IMR-90 (cell line): ENCODE results near the gene SEPSECS. TPM values are rescaled to one million over a fixed set of nuclear protein-coding genes. Genes with fewer than 3 reads are reported as not detected.

Experiments used
- ATAC-seq: fragments of 200-7000 bp; cut with Tn5 transposase; 2 replicates; pipeline ENCODE4 v1.9.1; 2020; ENCODE audit warnings: low read depth, mild to moderate bottlenecking, moderate library complexity
- BruUV-seq: library from RNA; stranded (reverse); fragments of 400-500 nt; replicated peaks from 2 replicates; lab custom pipeline; 2021; lab: Mats Ljungman, UMichigan
- CTCF ChIA-PET: fragments of 300-600 bp; formaldehyde crosslinking; extraction: SDS; loops from one replicate; lab custom pipeline; 2021; ENCODE audit warnings: antibody characterized with exemption; lab: Yijun Ruan, JAX
- POLR2A ChIA-PET: fragments of 300-600 bp; sonication (Branson Sonifier 250); formaldehyde crosslinking; loops from one replicate; lab custom pipeline; 2022; ENCODE audit warnings: antibody characterized with exemption; ENCODE audit not compliant: unreplicated experiment; lab: Charles Lee
- DNase-seq: peaks from one replicate; pipeline ENCODE4 v3.0.0; 2013
- H2AFZ ChIP-seq: replicated peaks from 2 replicates; pipeline ENCODE3; 2013; ENCODE audit warnings: low read length, mild to moderate bottlenecking; ENCODE audit not compliant: poor library complexity
- H2AK5ac ChIP-seq: 2 replicates; pipeline ENCODE4 v1.6.1; 2013; ENCODE audit warnings: low read depth, low read length, inconsistent platforms
- H2AK9ac ChIP-seq: replicated peaks from 2 replicates; pipeline ENCODE3; 2013; ENCODE audit warnings: mild to moderate bottlenecking, low read depth, low read length, moderate library complexity; ENCODE audit not compliant: poor library complexity
- H2BK120ac ChIP-seq: 2 replicates; pipeline ENCODE4 v1.6.1; 2013; ENCODE audit warnings: low read depth, low read length, inconsistent platforms
- H2BK15ac ChIP-seq: 3 replicates; pipeline ENCODE4 v1.6.1; 2013; ENCODE audit warnings: low read depth, low read length, inconsistent platforms
- H2BK20ac ChIP-seq: 2 replicates; pipeline ENCODE4 v1.6.1; 2013; ENCODE audit warnings: low read depth, mild to moderate bottlenecking, inconsistent platforms, low read length, moderate library complexity
- H2BK5ac ChIP-seq: 2 replicates; pipeline ENCODE4 v1.6.1; 2013; ENCODE audit warnings: mild to moderate bottlenecking, low read depth, low read length, inconsistent platforms; ENCODE audit not compliant: poor library complexity, severe bottlenecking
- H3K14ac ChIP-seq: replicated peaks from 2 replicates; pipeline ENCODE4 v1.6.1; 2013; ENCODE audit warnings: low read depth, low read length, inconsistent platforms
- H3K18ac ChIP-seq: 2 replicates; pipeline ENCODE4 v1.6.1; 2013; ENCODE audit warnings: low read depth, low read length, control low read depth
- H3K23ac ChIP-seq: 2 replicates; pipeline ENCODE4 v1.6.1; 2013; ENCODE audit warnings: low read depth, low read length, inconsistent platforms
- H3K27ac ChIP-seq: 2 replicates; pipeline ENCODE4 v1.5.1; 2013; ENCODE audit warnings: mild to moderate bottlenecking, control low read depth, low read length; ENCODE audit not compliant: insufficient read depth
- H3K27me3 ChIP-seq: 2 replicates; pipeline ENCODE4 v1.6.1; 2013; ENCODE audit warnings: low read length; ENCODE audit not compliant: control insufficient read depth, insufficient read depth
- H3K36me3 ChIP-seq: 2 replicates; pipeline ENCODE4 v1.6.1; 2013; ENCODE audit warnings: low read length, mixed read lengths; ENCODE audit not compliant: control insufficient read depth, insufficient read depth
- H3K4ac ChIP-seq: 2 replicates; pipeline ENCODE4 v1.6.1; 2013; ENCODE audit warnings: low read depth, low read length, inconsistent platforms
- H3K4me1 ChIP-seq: 2 replicates; pipeline ENCODE4 v1.6.1; 2013; ENCODE audit warnings: low read length, mixed read lengths; ENCODE audit not compliant: control insufficient read depth, insufficient read depth
- H3K4me2 ChIP-seq: 2 replicates; pipeline ENCODE4 v1.6.1; 2013; ENCODE audit warnings: low read depth, mild to moderate bottlenecking, control low read depth, low read length, moderate library complexity
- H3K4me3 ChIP-seq: 2 replicates; pipeline ENCODE4 v1.5.1; 2013; ENCODE audit warnings: low read depth, mild to moderate bottlenecking, control low read depth, low read length, moderate library complexity; ENCODE audit not compliant: insufficient read depth
- H3K56ac ChIP-seq: 2 replicates; pipeline ENCODE4 v1.6.1; 2013; ENCODE audit warnings: low read length, inconsistent platforms; ENCODE audit not compliant: insufficient read depth; ENCODE audit errors: extremely low read depth
- H3K79me1 ChIP-seq, 2 experiments: 2 replicates each; pipeline ENCODE4 v1.6.1; 2013; ENCODE audit warnings: low read length in 2 of 2, inconsistent platforms in 1 of 2, low read depth in 1 of 2
- H3K9ac ChIP-seq: 2 replicates; pipeline ENCODE4 v1.6.1; 2013; ENCODE audit warnings: low read depth, low read length, control low read depth
- H3K9me1 ChIP-seq: 2 replicates; pipeline ENCODE4 v1.6.1; 2013; ENCODE audit warnings: low read length, inconsistent platforms; ENCODE audit not compliant: insufficient read depth
- H3K9me3 ChIP-seq: 2 replicates; pipeline ENCODE4 v1.6.1; 2013; ENCODE audit warnings: low read length; ENCODE audit not compliant: control insufficient read depth, insufficient read depth
- H4K20me1 ChIP-seq: 2 replicates; pipeline ENCODE4 v1.6.1; 2013; ENCODE audit warnings: low read length, inconsistent platforms; ENCODE audit not compliant: insufficient read depth
- H4K5ac ChIP-seq: 2 replicates; pipeline ENCODE4 v1.6.1; 2013; ENCODE audit warnings: mild to moderate bottlenecking, low read depth, low read length, control low read depth
- H4K8ac ChIP-seq, 2 experiments: 2 replicates each; pipeline ENCODE4 v1.6.1; 2013; ENCODE audit warnings: low read depth in 2 of 2, low read length in 2 of 2, control low read depth in 1 of 2, inconsistent platforms in 1 of 2
- H4K91ac ChIP-seq: 2 replicates; pipeline ENCODE4 v1.6.1; 2013; ENCODE audit warnings: low read depth, low read length, inconsistent platforms; ENCODE audit not compliant: insufficient read depth
- BHLHE40 ChIP-seq: fragments of 150-350 bp; IDR thresholded peaks from 2 replicates; pipeline ENCODE4 v1.6.1; 2016; ENCODE audit warnings: mild to moderate bottlenecking, low read depth, low read length
- CTCF ChIP-seq: conservative IDR thresholded peaks from 2 replicates; pipeline ENCODE4 v1.5.1; 2012; ENCODE audit warnings: mild to moderate bottlenecking, low read depth, low read length, improper control_type of control experiment
- ELK1 ChIP-seq: fragments of 150-350 bp; IDR thresholded peaks from 2 replicates; pipeline ENCODE4 v1.6.1; 2016; ENCODE audit warnings: low read depth, mild to moderate bottlenecking, low read length, moderate library complexity, borderline replicate concordance
- FOS ChIP-seq: fragments of 150-350 bp; IDR thresholded peaks from 2 replicates; pipeline ENCODE4 v1.6.1; 2016; ENCODE audit warnings: low read depth, low read length
- MAFK ChIP-seq: IDR thresholded peaks from 2 replicates; pipeline ENCODE4 v1.6.1; 2012; ENCODE audit warnings: low read depth, low read length, improper control_type of control experiment
- MAZ ChIP-seq: IDR thresholded peaks from 2 replicates; pipeline ENCODE4 v1.6.1; 2012; ENCODE audit warnings: low read depth, mild to moderate bottlenecking, low read length, improper control_type of control experiment, moderate library complexity, borderline replicate concordance
- MXI1 ChIP-seq: IDR thresholded peaks from 2 replicates; pipeline ENCODE4 v1.6.1; 2012; ENCODE audit warnings: low read depth, mild to moderate bottlenecking, low read length, moderate library complexity, borderline replicate concordance
- POLR2A ChIP-seq: IDR thresholded peaks from 2 replicates; pipeline ENCODE4 v1.6.1; 2012; ENCODE audit warnings: mild to moderate bottlenecking, low read depth, low read length
- SMC3 ChIP-seq: fragments of 150-350 bp; IDR thresholded peaks from 2 replicates; pipeline ENCODE4 v1.6.1; 2016; ENCODE audit warnings: low read depth, mild to moderate bottlenecking, antibody characterized with exemption, low read length, moderate library complexity
- USF2 ChIP-seq: fragments of 150-350 bp; IDR thresholded peaks from 2 replicates; pipeline ENCODE4 v1.6.1; 2017; ENCODE audit warnings: mild to moderate bottlenecking, antibody characterized with exemption, low read length, low read depth
- whole genome bisulfite sequencing, 2 experiments: methylation state at CpG; one replicate each; pipeline versions ENCODE4 v1.1.5 to v1.1.7; 2013; ENCODE audit warnings: missing lambda C conversion rate in 2 of 2; ENCODE audit not compliant: insufficient read length in 1 of 2; ENCODE audit errors: extremely low coverage in 2 of 2; 5-methylcytosine and 5-hydroxymethylcytosine counted together
- dilution Hi-C: fragments of 300-500 bp; cut with HindIII; formaldehyde crosslinking; loops from one replicate; pipeline ENCODE4 v1.14.3; 2018; ENCODE audit warnings: low sequenced_read_pairs; ENCODE audit not compliant: unreplicated experiment
- in situ Hi-C: fragments of 300-500 bp; cut with MboI; formaldehyde crosslinking; loops from 3 replicates; pipeline ENCODE4 v1.14.3; 2019; ENCODE audit warnings: low sequenced_read_pairs, inconsistent platforms, mixed read lengths
- intact Hi-C: fragments of 100-400 bp; cut with micrococcal nuclease; formaldehyde crosslinking; loops from 2 replicates; pipeline ENCODE4 v1.10.0; 2022
- polyA plus RNA-seq, 3 experiments: library from polyadenylated mRNA; depleted of rRNA; stranded (reverse); fragments of >200 nt; gene quantifications; 2 replicates each; pipeline ENCODE4 v1.2.3, GENCODE V29; 2012; ENCODE audit warnings: low replicate concordance in 1 of 3
- total RNA-seq: library from RNA; depleted of rRNA; stranded (reverse); fragments of >200 nt; gene quantifications from 2 replicates; pipeline ENCODE4 v1.2.3, GENCODE V29; 2012

SEPSECS gene
- total and polyA plus RNA-seq, 2 of the 4 experiments (the other 2 are of a cell fraction) = 1.7 to 5.0 TPM

- TF ChIP-seq POLR2A (no peak), ELK1 (no peak), CTCF (no peak), MAZ (no peak), BHLHE40 (no peak), FOS (no peak), MXI1 (no peak), SMC3 (no peak), MAFK (no peak), USF2 (no peak)
- Histone ChIP-seq H3K27me3 (no peaks in the 10 kb centered on the region), H3K4ac (no peak overlapping the region), H3K9me1 (no peaks in the 10 kb centered on the region), H3K4me2 (no peak overlapping the region), H3K9ac (no peak overlapping the region), H3K4me1 (no peaks in the 10 kb centered on the region), H3K36me3 (no peaks in the 10 kb centered on the region), H3K9me3 (no peaks in the 10 kb centered on the region), H4K20me1 (no peaks in the 10 kb centered on the region), H4K91ac (no peak overlapping the region), H3K23ac (no peak overlapping the region), H2BK120ac (no peak overlapping the region), H2AK5ac (no peak overlapping the region), H2BK5ac (no peak overlapping the region), H2AK9ac (no peak overlapping the region), H3K56ac (no peak overlapping the region), H4K8ac (no peak overlapping the region), H3K18ac (no peak overlapping the region), H3K27ac (no peak overlapping the region), H2BK20ac (no peak overlapping the region), H3K79me1 (no peaks in the 10 kb centered on the region), H2AFZ (no peak overlapping the region), H3K14ac (no peak overlapping the region), H3K4me3 (no peak overlapping the region), H4K5ac (no peak overlapping the region), H2BK15ac (no peak overlapping the region)
- no TSS peak for BruUV-seq
- CTCF ChIA-PET = no interaction called here
- dilution Hi-C loops (no loop called here), in situ Hi-C loops (no loop called here), intact Hi-C loops (no loop called here)
- POLR2A ChIA-PET = no interaction called here
- 83% methylated on average over 1 of the region's 3 CpGs; no CpG with 5 or more reads in 1 of the 2 experiments for WGBS, 2 experiments
- no peak for DNase-seq
- ATAC-seq = no peak
Measured at GRCh38 chr4:25123236-25123635, 37.0 kb downstream of the SEPSECS start.
